WTC11 (cell line): Measurements from ENCODE around the gene SECISBP2. TPM values are rescaled to one million over a fixed set of nuclear protein-coding genes. Genes with fewer than 3 reads are reported as not detected.

ENCODE experiments used
- ATAC-seq: fragments of 200-7000 bp; cut with Tn5 transposase; 2 replicates; pipeline ENCODE4 v1.10.0; 2021; ENCODE audit warnings: mild to moderate bottlenecking, moderate library complexity
- Bru-seq: library from RNA; stranded (reverse); fragments of 400-500 nt; gene quantifications from one replicate; lab custom pipeline; 2021; lab: Mats Ljungman, UMichigan
- CTCF ChIA-PET: fragments of 300-600 bp; sonication (Branson Sonifier 250); formaldehyde crosslinking; loops from one replicate; lab custom pipeline; 2021; ENCODE audit warnings: antibody characterized with exemption; lab: Charles Lee
- POLR2A ChIA-PET: fragments of 350-600 bp; sonication (Branson Sonifier 250); formaldehyde crosslinking; loops from one replicate; lab custom pipeline; 2021; ENCODE audit warnings: antibody characterized with exemption; lab: Charles Lee
- DNase-seq: peaks from one replicate; pipeline ENCODE4 v3.0.0; 2021; ENCODE audit warnings: low spot score
- H3K27ac Mint-ChIP-seq: 2 replicates; pipeline ENCODE4 v1.8.0; 2021; ENCODE audit warnings: mixed read lengths
- H3K27me3 Mint-ChIP-seq: 2 replicates; pipeline ENCODE4 v1.8.0; 2021; ENCODE audit warnings: low read depth, mild to moderate bottlenecking, moderate library complexity, mixed read lengths
- H3K36me3 Mint-ChIP-seq: 2 replicates; pipeline ENCODE4 v1.8.0; 2021; ENCODE audit warnings: mixed read lengths
- H3K4me1 Mint-ChIP-seq: 2 replicates; pipeline ENCODE4 v1.8.0; 2022; ENCODE audit warnings: mixed read lengths
- H3K4me3 Mint-ChIP-seq: 2 replicates; pipeline ENCODE4 v1.8.0; 2021; ENCODE audit warnings: mild to moderate bottlenecking, moderate library complexity, mixed read lengths
- H3K9me3 Mint-ChIP-seq: 2 replicates; pipeline ENCODE4 v1.8.0; 2021; ENCODE audit warnings: mixed read lengths
- HMGA2 ChIP-seq: fragments of 250-450 bp; sonication (Bioruptor Pico); IDR thresholded peaks from 2 replicates; pipeline ENCODE4 v1.4.0; 2021; ENCODE audit warnings: mild to moderate bottlenecking, moderate library complexity
- IRF2 ChIP-seq: sonication (generic); formaldehyde crosslinking; IDR thresholded peaks from 2 replicates; pipeline ENCODE4 v1.8.0; 2022; ENCODE audit warnings: low read depth, missing genetic modification reagents, borderline replicate concordance
- JAZF1 ChIP-seq: fragments of 250-450 bp; sonication (Bioruptor Pico); IDR thresholded peaks from 2 replicates; pipeline ENCODE4 v1.9.0; 2021; ENCODE audit warnings: moderate library complexity, mild to moderate bottlenecking, inconsistent platforms
- KAT7 ChIP-seq: sonication (generic); formaldehyde crosslinking; IDR thresholded peaks from 2 replicates; pipeline ENCODE4 v1.8.1; 2023; ENCODE audit warnings: missing genetic modification reagents, mild to moderate bottlenecking, borderline replicate concordance
- MXD4 ChIP-seq: fragments of 250-450 bp; sonication (Bioruptor Pico); IDR thresholded peaks from 2 replicates; pipeline ENCODE4 v1.8.0; 2021; ENCODE audit warnings: mild to moderate bottlenecking, moderate library complexity, borderline replicate concordance
- MYBL2 ChIP-seq: sonication (generic); formaldehyde crosslinking; IDR thresholded peaks from 2 replicates; pipeline ENCODE4 v1.8.1; 2023; ENCODE audit warnings: mild to moderate bottlenecking, moderate library complexity, missing genetic modification reagents
- NR2C2 ChIP-seq: sonication (generic); formaldehyde crosslinking; IDR thresholded peaks from 2 replicates; pipeline ENCODE4 v1.8.0; 2022; ENCODE audit warnings: mild to moderate bottlenecking, missing genetic modification reagents
- SP1 ChIP-seq: sonication (generic); formaldehyde crosslinking; conservative IDR thresholded peaks from 2 replicates; pipeline ENCODE4 v1.8.1; 2022; ENCODE audit warnings: missing genetic modification reagents
- TEAD1 ChIP-seq: sonication (generic); formaldehyde crosslinking; IDR thresholded peaks from 2 replicates; pipeline ENCODE4 v1.8.0; 2022; ENCODE audit warnings: mild to moderate bottlenecking, missing genetic modification reagents
- TP53 ChIP-seq: sonication (generic); formaldehyde crosslinking; IDR thresholded peaks from 2 replicates; pipeline ENCODE4 v1.8.1; 2023; ENCODE audit warnings: mild to moderate bottlenecking, missing genetic modification reagents
- ZNF396 ChIP-seq: fragments of 250-450 bp; sonication (Bioruptor Pico); IDR thresholded peaks from 2 replicates; pipeline ENCODE4 v1.8.0; 2021; ENCODE audit warnings: mild to moderate bottlenecking, moderate library complexity, borderline replicate concordance
- ZNF423 ChIP-seq: fragments of 250-450 bp; sonication (Bioruptor Pico); IDR thresholded peaks from 2 replicates; pipeline ENCODE4 v2.1.2; 2022; ENCODE audit warnings: mild to moderate bottlenecking, moderate library complexity
- ZNF671 ChIP-seq: fragments of 250-450 bp; sonication (Bioruptor Pico); IDR thresholded peaks from 2 replicates; pipeline ENCODE4 v1.8.0; 2021; ENCODE audit warnings: mild to moderate bottlenecking
- long read RNA-seq, 3 experiments: library from RNA in 1 of 3; library from capped mRNA in 1 of 3; library from polyadenylated mRNA in 1 of 3; unstranded in 2 of 3; stranded (forward) in 1 of 3; transcript quantifications; one replicate each; pipeline ENCODE4 v2.0.0, GENCODE V29; 2021
- total RNA-seq: library from RNA; stranded (reverse); gene quantifications from 3 replicates; pipeline ENCODE4 v1.2.3, GENCODE V29; 2021
- TF ChIP-seq, protein P1 (sequence below): fragments of 250-450 bp; sonication (Bioruptor Pico); IDR thresholded peaks from 2 replicates; pipeline ENCODE4 v1.8.0; 2021; ENCODE audit warnings: mild to moderate bottlenecking
- TF ChIP-seq, protein P2 (sequence below): sonication (generic); formaldehyde crosslinking; IDR thresholded peaks from 2 replicates; pipeline ENCODE4 v1.8.1; 2022; ENCODE audit warnings: low read depth, mild to moderate bottlenecking, moderate library complexity, missing genetic modification reagents, borderline replicate concordance
- TF ChIP-seq, protein P3 (sequence below): sonication (generic); formaldehyde crosslinking; conservative IDR thresholded peaks from 2 replicates; pipeline ENCODE4 v1.8.1; 2023; ENCODE audit warnings: mild to moderate bottlenecking, low read depth, missing genetic modification reagents, moderate library complexity
- TF ChIP-seq, protein P4 (sequence below): sonication (generic); formaldehyde crosslinking; IDR thresholded peaks from 2 replicates; pipeline ENCODE4 v1.8.1; 2023; ENCODE audit warnings: mild to moderate bottlenecking, moderate library complexity, missing genetic modification reagents
- TF ChIP-seq, protein P5 (sequence below): sonication (generic); formaldehyde crosslinking; IDR thresholded peaks from 2 replicates; pipeline ENCODE4 v1.8.1; 2023; ENCODE audit warnings: mild to moderate bottlenecking, missing genetic modification reagents, moderate library complexity
- TF ChIP-seq, protein P6 (sequence below): sonication (generic); formaldehyde crosslinking; IDR thresholded peaks from 2 replicates; pipeline ENCODE4 v1.8.1; 2023; ENCODE audit warnings: mild to moderate bottlenecking, missing genetic modification reagents

The SECISBP2 gene, protein sequence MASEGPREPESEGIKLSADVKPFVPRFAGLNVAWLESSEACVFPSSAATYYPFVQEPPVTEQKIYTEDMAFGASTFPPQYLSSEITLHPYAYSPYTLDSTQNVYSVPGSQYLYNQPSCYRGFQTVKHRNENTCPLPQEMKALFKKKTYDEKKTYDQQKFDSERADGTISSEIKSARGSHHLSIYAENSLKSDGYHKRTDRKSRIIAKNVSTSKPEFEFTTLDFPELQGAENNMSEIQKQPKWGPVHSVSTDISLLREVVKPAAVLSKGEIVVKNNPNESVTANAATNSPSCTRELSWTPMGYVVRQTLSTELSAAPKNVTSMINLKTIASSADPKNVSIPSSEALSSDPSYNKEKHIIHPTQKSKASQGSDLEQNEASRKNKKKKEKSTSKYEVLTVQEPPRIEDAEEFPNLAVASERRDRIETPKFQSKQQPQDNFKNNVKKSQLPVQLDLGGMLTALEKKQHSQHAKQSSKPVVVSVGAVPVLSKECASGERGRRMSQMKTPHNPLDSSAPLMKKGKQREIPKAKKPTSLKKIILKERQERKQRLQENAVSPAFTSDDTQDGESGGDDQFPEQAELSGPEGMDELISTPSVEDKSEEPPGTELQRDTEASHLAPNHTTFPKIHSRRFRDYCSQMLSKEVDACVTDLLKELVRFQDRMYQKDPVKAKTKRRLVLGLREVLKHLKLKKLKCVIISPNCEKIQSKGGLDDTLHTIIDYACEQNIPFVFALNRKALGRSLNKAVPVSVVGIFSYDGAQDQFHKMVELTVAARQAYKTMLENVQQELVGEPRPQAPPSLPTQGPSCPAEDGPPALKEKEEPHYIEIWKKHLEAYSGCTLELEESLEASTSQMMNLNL
- total RNA-seq (66.2 to 72.8 TPM (median 66.8 TPM) in 3 replicates), Bru-seq, nascent RNA (percentile 93 among the genes with signal in this experiment)
- long read RNA-seq, experiment 1, transcript SECISBP2-201 (17 exons, 3,320 nt) = minor isoform, 18 of 302 reads
- long read RNA-seq, experiment 1, transcript SECISBP2-209 (17 exons, 3,584 nt) = minor isoform, 5 of 302 reads
- long read RNA-seq, experiment 1, transcript SECISBP2-202 (17 exons, 3,462 nt) = major isoform, 77 of 302 reads
- long read RNA-seq, experiment 1, partial matches to known transcripts = 44 of 302 reads
- long read RNA-seq, experiment 1, other reads (novel, unspliced or antisense) = 158 of 302 reads
- long read RNA-seq, experiment 2, transcript SECISBP2-202 (17 exons, 3,462 nt) = major isoform, 6 of 60 reads
- long read RNA-seq, experiment 2, partial matches to known transcripts = 16 of 60 reads
- long read RNA-seq, experiment 2, other reads (novel, unspliced or antisense) = 35 of 60 reads
- long read RNA-seq, experiment 3, partial matches to known transcripts = 11 of 24 reads
- long read RNA-seq, experiment 3, other reads (novel, unspliced or antisense) = 10 of 24 reads

DNA sequence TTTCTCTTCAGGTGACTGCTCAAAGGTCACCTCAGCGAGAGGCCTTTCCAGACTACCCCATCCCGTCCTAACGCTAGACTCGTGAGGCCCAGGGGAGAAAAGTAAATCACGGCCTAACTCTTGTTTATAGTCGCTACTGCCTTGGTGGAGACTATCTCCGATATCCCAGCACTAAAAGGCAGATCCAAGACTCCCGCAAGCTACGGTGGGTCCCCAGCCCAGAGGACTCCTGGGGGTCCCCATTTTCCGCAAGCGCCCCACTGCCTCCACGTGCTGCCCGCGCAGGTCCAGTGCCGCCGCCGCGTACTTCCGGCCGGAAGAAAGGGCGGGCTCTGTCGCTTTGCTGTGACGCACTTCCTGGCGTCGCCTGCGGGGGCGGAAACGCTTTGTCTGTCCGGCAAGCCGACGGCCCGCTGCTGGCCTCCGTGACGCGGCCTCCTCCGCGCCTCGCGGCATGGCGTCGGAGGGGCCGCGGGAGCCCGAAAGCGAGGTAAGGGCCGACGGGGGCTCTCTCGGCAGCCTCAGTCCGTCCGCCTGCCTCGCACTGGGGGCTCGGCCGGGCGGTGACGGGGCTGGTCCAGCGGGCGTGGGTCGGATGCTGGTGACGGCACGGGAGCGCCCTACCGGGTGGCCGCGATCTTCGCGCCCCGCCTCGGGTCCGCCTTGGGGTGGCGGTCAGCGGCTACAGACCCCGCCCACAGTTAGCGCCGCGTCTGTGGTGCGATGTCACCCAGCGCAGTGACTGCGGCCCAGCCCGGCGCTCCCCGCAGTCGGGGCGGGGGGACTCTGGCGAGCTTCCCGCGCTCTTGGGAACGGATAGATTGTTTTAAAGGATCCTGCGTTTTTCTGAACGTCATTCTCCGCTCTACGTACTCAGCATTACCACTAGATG is at the start of gene SECISBP2:
Gene SECISBP2 (plus strand): TSS at position 378 of the 892 bp plus-strand sequence. CDS start 77 bp downstream, at position 455.
- peaks cover 62% of the 10 kb centered on the region for H3K36me3 Mint-ChIP-seq
- ChIA-PET POLR2A (interaction anchor here (0.5 to 0.6 kb wide), 2 partner anchors 327 to 939 kb away, joined by 3 read pairs; partner anchors contain the start of gene S1PR3), CTCF (interaction anchor here (0.6 to 1.3 kb wide), 4 partner anchors 9 to 1005 kb away, joined by 5 to 7 read pairs (median 6); no protein-coding TSS in a partner anchor)
- no peaks in the 10 kb centered on the region for H3K9me3 Mint-ChIP-seq
- peaks cover 49% of the 10 kb centered on the region for H3K4me1 Mint-ChIP-seq
- H3K4me3 Mint-ChIP-seq = peak within 1 kb of the TSS; percentile 90
- H3K27me3 Mint-ChIP-seq = no peaks in the 10 kb centered on the region
- DNase-seq (peak; percentile 93), ATAC-seq (peak; percentile 91)
- peak within 1 kb of the TSS; percentile 99 for H3K27ac Mint-ChIP-seq
- TF ChIP-seq, protein P1, sequence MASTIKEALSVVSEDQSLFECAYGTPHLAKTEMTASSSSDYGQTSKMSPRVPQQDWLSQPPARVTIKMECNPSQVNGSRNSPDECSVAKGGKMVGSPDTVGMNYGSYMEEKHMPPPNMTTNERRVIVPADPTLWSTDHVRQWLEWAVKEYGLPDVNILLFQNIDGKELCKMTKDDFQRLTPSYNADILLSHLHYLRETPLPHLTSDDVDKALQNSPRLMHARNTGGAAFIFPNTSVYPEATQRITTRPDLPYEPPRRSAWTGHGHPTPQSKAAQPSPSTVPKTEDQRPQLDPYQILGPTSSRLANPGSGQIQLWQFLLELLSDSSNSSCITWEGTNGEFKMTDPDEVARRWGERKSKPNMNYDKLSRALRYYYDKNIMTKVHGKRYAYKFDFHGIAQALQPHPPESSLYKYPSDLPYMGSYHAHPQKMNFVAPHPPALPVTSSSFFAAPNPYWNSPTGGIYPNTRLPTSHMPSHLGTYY (CRISPR knock-in tag) = peak; percentile 84; the same call in 1 of the 2 replicates
- TF ChIP-seq ZNF671 (CRISPR knock-in tag) = peak; percentile 79; the same call in 1 of the 2 replicates
- TF ChIP-seq, protein P2, sequence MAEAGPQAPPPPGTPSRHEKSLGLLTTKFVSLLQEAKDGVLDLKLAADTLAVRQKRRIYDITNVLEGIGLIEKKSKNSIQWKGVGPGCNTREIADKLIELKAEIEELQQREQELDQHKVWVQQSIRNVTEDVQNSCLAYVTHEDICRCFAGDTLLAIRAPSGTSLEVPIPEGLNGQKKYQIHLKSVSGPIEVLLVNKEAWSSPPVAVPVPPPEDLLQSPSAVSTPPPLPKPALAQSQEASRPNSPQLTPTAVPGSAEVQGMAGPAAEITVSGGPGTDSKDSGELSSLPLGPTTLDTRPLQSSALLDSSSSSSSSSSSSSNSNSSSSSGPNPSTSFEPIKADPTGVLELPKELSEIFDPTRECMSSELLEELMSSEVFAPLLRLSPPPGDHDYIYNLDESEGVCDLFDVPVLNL = peak; percentile 69
- TF ChIP-seq SP1 (CRISPR knock-in tag) = peak; percentile 98
- TF ChIP-seq MYBL2 (CRISPR knock-in tag) = peak; percentile 95
- peak; percentile 89 for TF ChIP-seq TP53
- TF ChIP-seq TEAD1 (CRISPR knock-in tag) = peak; percentile 48
- TF ChIP-seq ZNF396 = no peak
- TF ChIP-seq IRF2 = peak; percentile 54; the same call in 1 of the 2 replicates
- TF ChIP-seq, protein P3, sequence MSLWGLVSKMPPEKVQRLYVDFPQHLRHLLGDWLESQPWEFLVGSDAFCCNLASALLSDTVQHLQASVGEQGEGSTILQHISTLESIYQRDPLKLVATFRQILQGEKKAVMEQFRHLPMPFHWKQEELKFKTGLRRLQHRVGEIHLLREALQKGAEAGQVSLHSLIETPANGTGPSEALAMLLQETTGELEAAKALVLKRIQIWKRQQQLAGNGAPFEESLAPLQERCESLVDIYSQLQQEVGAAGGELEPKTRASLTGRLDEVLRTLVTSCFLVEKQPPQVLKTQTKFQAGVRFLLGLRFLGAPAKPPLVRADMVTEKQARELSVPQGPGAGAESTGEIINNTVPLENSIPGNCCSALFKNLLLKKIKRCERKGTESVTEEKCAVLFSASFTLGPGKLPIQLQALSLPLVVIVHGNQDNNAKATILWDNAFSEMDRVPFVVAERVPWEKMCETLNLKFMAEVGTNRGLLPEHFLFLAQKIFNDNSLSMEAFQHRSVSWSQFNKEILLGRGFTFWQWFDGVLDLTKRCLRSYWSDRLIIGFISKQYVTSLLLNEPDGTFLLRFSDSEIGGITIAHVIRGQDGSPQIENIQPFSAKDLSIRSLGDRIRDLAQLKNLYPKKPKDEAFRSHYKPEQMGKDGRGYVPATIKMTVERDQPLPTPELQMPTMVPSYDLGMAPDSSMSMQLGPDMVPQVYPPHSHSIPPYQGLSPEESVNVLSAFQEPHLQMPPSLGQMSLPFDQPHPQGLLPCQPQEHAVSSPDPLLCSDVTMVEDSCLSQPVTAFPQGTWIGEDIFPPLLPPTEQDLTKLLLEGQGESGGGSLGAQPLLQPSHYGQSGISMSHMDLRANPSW (CRISPR knock-in tag) = no peak
- TF ChIP-seq HMGA2 (CRISPR knock-in tag) = no peak
- TF ChIP-seq, protein P4, sequence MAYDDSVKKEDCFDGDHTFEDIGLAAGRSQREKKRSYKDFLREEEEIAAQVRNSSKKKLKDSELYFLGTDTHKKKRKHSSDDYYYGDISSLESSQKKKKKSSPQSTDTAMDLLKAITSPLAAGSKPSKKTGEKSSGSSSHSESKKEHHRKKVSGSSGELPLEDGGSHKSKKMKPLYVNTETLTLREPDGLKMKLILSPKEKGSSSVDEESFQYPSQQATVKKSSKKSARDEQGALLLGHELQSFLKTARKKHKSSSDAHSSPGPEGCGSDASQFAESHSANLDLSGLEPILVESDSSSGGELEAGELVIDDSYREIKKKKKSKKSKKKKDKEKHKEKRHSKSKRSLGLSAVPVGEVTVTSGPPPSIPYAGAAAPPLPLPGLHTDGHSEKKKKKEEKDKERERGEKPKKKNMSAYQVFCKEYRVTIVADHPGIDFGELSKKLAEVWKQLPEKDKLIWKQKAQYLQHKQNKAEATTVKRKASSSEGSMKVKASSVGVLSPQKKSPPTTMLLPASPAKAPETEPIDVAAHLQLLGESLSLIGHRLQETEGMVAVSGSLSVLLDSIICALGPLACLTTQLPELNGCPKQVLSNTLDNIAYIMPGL (CRISPR knock-in tag) = peak; percentile 94
- TF ChIP-seq, protein P5, sequence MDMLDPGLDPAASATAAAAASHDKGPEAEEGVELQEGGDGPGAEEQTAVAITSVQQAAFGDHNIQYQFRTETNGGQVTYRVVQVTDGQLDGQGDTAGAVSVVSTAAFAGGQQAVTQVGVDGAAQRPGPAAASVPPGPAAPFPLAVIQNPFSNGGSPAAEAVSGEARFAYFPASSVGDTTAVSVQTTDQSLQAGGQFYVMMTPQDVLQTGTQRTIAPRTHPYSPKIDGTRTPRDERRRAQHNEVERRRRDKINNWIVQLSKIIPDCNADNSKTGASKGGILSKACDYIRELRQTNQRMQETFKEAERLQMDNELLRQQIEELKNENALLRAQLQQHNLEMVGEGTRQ = peak; percentile 79
- 0 out of 2 replicates have a peak, but pooled peaks have one; percentile 29 for TF ChIP-seq NR2C2 (CRISPR knock-in tag)
- no peak; the same call in 1 of the 2 replicates for TF ChIP-seq JAZF1 (CRISPR knock-in tag)
- TF ChIP-seq, protein P6, sequence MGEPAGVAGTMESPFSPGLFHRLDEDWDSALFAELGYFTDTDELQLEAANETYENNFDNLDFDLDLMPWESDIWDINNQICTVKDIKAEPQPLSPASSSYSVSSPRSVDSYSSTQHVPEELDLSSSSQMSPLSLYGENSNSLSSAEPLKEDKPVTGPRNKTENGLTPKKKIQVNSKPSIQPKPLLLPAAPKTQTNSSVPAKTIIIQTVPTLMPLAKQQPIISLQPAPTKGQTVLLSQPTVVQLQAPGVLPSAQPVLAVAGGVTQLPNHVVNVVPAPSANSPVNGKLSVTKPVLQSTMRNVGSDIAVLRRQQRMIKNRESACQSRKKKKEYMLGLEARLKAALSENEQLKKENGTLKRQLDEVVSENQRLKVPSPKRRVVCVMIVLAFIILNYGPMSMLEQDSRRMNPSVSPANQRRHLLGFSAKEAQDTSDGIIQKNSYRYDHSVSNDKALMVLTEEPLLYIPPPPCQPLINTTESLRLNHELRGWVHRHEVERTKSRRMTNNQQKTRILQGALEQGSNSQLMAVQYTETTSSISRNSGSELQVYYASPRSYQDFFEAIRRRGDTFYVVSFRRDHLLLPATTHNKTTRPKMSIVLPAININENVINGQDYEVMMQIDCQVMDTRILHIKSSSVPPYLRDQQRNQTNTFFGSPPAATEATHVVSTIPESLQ (CRISPR knock-in tag) = no peak
- no peak for TF ChIP-seq MXD4 (CRISPR knock-in tag)
- TF ChIP-seq ZNF423 = no peak
- TF ChIP-seq KAT7 = peak; percentile 91
